ENCODE data around the gene BORCS5. TPM values are rescaled to one million over a fixed set of nuclear protein-coding genes. Genes with fewer than 3 reads are reported as not detected.
A peak's percentile ranks its signal among the peaks of the same experiment; 100 is the strongest.

Gene BORCS5
- total RNA-seq, 2 experiments from 2014 or later: 10.4 to 22.9 TPM

DNA sequence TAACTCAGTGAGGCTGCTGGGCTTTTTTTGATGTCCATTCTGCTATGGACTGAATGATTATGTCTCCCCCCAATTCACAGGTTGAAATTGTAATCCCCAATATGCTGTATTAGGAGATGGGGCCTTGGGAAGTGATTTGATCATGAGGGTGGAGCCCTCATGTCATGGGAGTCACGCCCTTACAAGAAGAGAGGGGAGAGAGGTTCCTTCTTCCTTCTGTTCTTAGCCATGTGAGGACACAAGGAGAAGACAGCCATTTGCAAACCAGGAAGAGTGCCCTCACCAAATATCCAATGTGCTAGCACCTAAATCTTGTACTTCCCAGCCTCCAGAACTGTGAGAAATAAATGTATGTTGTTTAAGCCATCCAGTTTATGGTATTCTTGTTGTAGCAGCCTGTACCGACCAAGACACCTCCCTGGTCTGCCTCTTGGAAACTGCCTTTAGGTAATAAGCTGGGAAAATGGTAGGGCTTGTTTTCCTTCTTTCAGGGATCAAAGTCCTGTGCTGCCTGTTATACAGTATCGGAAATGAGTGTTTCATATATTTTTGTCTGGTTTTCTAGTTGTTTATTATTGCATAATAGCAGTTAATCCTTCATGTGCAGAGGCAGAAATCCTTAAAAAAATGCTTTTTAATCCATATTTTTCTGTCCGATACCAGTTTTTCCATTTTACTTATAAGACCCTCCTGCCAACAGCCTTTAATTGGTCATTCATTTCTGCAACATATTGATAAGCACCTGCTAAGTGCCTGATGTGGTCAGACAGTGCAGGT lies 16.3 kb downstream of the BORCS5 start:
- Histone ChIP-seq H3K27ac (ENCODE audit: low read depth, low read length, poor library complexity, severe bottlenecking) (no peak overlapping the region), H4K20me1 (ENCODE audit: insufficient read depth, low read length) (no peaks in the 10 kb centered on the region), H3K9me2 (ENCODE audit: insufficient read depth, low read length) (no peaks in the 10 kb centered on the region), H2AFZ (ENCODE audit: low read length) (no peak overlapping the region), H3K4me2 (ENCODE audit: low read length) (no peak overlapping the region), H3K9me3 (ENCODE audit: low read length) (no peaks in the 10 kb centered on the region), H3K4me1 (ENCODE audit: insufficient read depth, low read length, poor library complexity, severe bottlenecking) (no peaks in the 10 kb centered on the region), H3K79me2 (ENCODE audit: insufficient read depth, low read depth, low read length) (no peaks in the 10 kb centered on the region), H3K36me3 (ENCODE audit: insufficient read depth, low read length) (peaks cover 4% of the 10 kb centered on the region), H3K4me3 (ENCODE audit: low read depth, low read length, poor library complexity, severe bottlenecking) (no peak overlapping the region)
- POLR2A ChIA-PET: no interaction called here
- TF ChIP-seq, protein P1, sequence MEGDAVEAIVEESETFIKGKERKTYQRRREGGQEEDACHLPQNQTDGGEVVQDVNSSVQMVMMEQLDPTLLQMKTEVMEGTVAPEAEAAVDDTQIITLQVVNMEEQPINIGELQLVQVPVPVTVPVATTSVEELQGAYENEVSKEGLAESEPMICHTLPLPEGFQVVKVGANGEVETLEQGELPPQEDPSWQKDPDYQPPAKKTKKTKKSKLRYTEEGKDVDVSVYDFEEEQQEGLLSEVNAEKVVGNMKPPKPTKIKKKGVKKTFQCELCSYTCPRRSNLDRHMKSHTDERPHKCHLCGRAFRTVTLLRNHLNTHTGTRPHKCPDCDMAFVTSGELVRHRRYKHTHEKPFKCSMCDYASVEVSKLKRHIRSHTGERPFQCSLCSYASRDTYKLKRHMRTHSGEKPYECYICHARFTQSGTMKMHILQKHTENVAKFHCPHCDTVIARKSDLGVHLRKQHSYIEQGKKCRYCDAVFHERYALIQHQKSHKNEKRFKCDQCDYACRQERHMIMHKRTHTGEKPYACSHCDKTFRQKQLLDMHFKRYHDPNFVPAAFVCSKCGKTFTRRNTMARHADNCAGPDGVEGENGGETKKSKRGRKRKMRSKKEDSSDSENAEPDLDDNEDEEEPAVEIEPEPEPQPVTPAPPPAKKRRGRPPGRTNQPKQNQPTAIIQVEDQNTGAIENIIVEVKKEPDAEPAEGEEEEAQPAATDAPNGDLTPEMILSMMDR (conservative IDR thresholded peaks at IDR 0.05; ENCODE audit: low read length): no peak
- no peak for TF ChIP-seq EZH2phosphoT487 (IDR thresholded peaks at IDR 0.05; ENCODE audit: borderline replicate concordance, low read depth, low read length)
- CTCF ChIA-PET (ENCODE audit: unreplicated experiment): interaction anchor here (0.6 kb wide), 1 partner anchor 775 kb away, joined by 4 read pairs; no protein-coding TSS in a partner anchor
- intact Hi-C loops (cut with micrococcal nuclease; ENCODE audit: unreplicated experiment): no loop called here
- BruUV-seq (replicated peaks): no TSS peak
- no peak for DNase-seq (ENCODE audit: low spot score)

DNA sequence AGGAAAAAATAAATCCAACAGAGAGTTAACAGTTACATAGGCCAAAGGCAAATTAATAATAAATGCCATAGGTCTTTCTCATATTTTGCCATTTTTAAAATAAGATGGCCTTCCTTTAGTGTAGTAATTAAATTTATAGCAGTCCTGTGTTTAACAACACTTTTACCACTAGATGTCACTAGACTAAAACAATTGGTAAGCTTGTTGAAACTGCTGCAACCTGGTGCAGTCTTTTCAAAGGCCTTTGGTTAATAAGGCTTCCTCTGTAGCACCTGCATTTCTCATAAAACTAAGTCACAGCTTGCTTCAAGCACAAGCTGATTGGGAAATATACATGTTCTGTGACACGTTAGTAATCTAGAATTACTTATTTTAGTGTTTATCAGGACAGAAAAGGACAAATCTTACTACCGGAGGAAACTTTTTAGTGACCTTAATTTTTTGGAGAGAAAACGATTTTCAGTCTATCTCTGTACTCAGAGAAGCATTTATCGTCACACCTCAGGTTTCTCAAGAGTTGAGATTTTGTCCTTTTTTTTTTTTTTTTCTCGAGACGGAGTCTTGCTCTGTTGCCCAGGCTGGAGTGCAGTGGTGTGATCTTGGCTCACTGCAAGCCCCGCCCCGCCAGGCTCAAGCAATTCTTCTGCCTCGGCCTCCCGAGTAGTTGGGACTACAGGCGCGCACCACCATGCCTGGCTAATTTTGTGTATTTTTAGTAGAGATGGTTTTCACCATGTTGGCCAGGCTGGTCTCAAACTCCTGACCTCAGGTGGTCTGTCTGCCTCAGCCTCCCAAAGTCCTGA lies 20.0 kb downstream of the BORCS5 start:
- CTCF ChIA-PET (ENCODE audit: unreplicated experiment): interaction anchor here (0.6 to 1.3 kb wide), 2 partner anchors 179 to 307 kb away, joined by 3 to 5 read pairs; no protein-coding TSS in a partner anchor
- BruUV-seq (replicated peaks): no TSS peak

More for the DNA sequence above, 20.0 kb downstream of the BORCS5 start:
- Histone ChIP-seq H3K9me3 (ENCODE audit: low read length) (no peaks in the 10 kb centered on the region), H3K79me2 (ENCODE audit: insufficient read depth, low read depth, low read length) (no peaks in the 10 kb centered on the region), H3K4me1 (ENCODE audit: insufficient read depth, low read length, poor library complexity, severe bottlenecking) (no peaks in the 10 kb centered on the region), H3K9me2 (ENCODE audit: insufficient read depth, low read length) (no peaks in the 10 kb centered on the region), H4K20me1 (ENCODE audit: insufficient read depth, low read length) (no peaks in the 10 kb centered on the region), H3K4me2 (ENCODE audit: low read length) (no peak overlapping the region), H3K4me3 (ENCODE audit: low read depth, low read length, poor library complexity, severe bottlenecking) (no peak overlapping the region), H3K27ac (ENCODE audit: low read depth, low read length, poor library complexity, severe bottlenecking) (no peak overlapping the region), H3K36me3 (ENCODE audit: insufficient read depth, low read length) (no peaks in the 10 kb centered on the region), H2AFZ (ENCODE audit: low read length) (no peak overlapping the region)
- peak; percentile 87 for DNase-seq (ENCODE audit: low spot score)
- POLR2A ChIA-PET: interaction anchor here (0.6 to 0.9 kb wide), 2 partner anchors 19 to 190 kb away, joined by 3 to 5 read pairs; no protein-coding TSS in a partner anchor
- intact Hi-C loops (cut with micrococcal nuclease; ENCODE audit: unreplicated experiment): loop anchor here (1.0 to 2.0 kb wide), 4 partner anchors 187 to 360 kb away; no protein-coding TSS in a partner anchor
- TF ChIP-seq, protein P1 (conservative IDR thresholded peaks at IDR 0.05; ENCODE audit: low read length): peak; percentile 93
- TF ChIP-seq EZH2phosphoT487 (IDR thresholded peaks at IDR 0.05; ENCODE audit: borderline replicate concordance, low read depth, low read length): no peak
